Activated naive CD8-positive, alpha-beta T cell treated with anti-CD3 and anti-CD28 coated beads, Interleukin-2, amount 10 ng/mL, durations not matched to agents 7 days and 5 days (primary cell): ENCODE data around the gene ATP7B. TPM values are rescaled to one million over a fixed set of nuclear protein-coding genes. Genes with fewer than 3 reads are reported as not detected.

Experiments used
- ATAC-seq: fragments of 150-1000 bp; cut with Tn5 transposase; one replicate; pipeline ENCODE4 v1.10.0; 2021; ENCODE audit warnings: low read depth, moderate library complexity
- POLR2A ChIA-PET: fragments of 350-600 bp; sonication (Branson Sonifier 250); formaldehyde crosslinking; loops from one replicate; lab custom pipeline; 2021; ENCODE audit warnings: antibody characterized with exemption; lab: Charles Lee
- DNase-seq: peaks from one replicate; pipeline ENCODE4 v3.0.0; 2021
- H3K27ac Mint-ChIP-seq: one replicate; pipeline ENCODE4 v1.8.0; 2022; ENCODE audit warnings: mild to moderate bottlenecking, mixed read lengths
- H3K27me3 Mint-ChIP-seq: one replicate; pipeline ENCODE4 v1.8.0; 2022; ENCODE audit warnings: mild to moderate bottlenecking, moderate library complexity, mixed read lengths
- H3K36me3 Mint-ChIP-seq: one replicate; pipeline ENCODE4 v1.8.0; 2021; ENCODE audit warnings: mild to moderate bottlenecking, mixed read lengths
- H3K4me1 Mint-ChIP-seq: one replicate; pipeline ENCODE4 v1.8.0; 2021; ENCODE audit warnings: mixed read lengths
- H3K4me3 Mint-ChIP-seq: one replicate; pipeline ENCODE4 v1.8.0; 2022; ENCODE audit warnings: mild to moderate bottlenecking, moderate library complexity, mixed read lengths
- H3K9me3 Mint-ChIP-seq: one replicate; pipeline ENCODE4 v1.8.0; 2021; ENCODE audit warnings: mixed read lengths
- total RNA-seq, 2 experiments: library from RNA; stranded (reverse); gene quantifications; one replicate each; pipeline ENCODE4 v1.2.3, GENCODE V29; 2021

ATP7B gene
- total RNA-seq, 2 experiments from 2014 or later = 0.51 to 0.64 TPM

GRCh38 chr13:51980908-51981307 lies 30.3 kb downstream of the ATP7B start:
- Mint-ChIP-seq H3K27me3 (peaks cover 6% of the 10 kb centered on the region), H3K36me3 (no peaks in the 10 kb centered on the region), H3K4me1 (no peaks in the 10 kb centered on the region), H3K9me3 (no peaks in the 10 kb centered on the region), H3K4me3 (no peak overlapping the region), H3K27ac (no peak overlapping the region)
- no peak for DNase-seq
- ATAC-seq = no peak
- POLR2A ChIA-PET = no interaction called here

GRCh38 chr13:51978796-51979556 lies 32.3 kb downstream of the ATP7B start:
- H3K4me3 Mint-ChIP-seq = no peak overlapping the region
- no peaks in the 10 kb centered on the region for H3K9me3 Mint-ChIP-seq
- H3K27ac Mint-ChIP-seq = no peak overlapping the region
- H3K27me3 Mint-ChIP-seq = no peaks in the 10 kb centered on the region
- no peaks in the 10 kb centered on the region for H3K4me1 Mint-ChIP-seq
- no peak for ATAC-seq
- POLR2A ChIA-PET = no interaction called here
- DNase-seq = no peak
- no peaks in the 10 kb centered on the region for H3K36me3 Mint-ChIP-seq

GRCh38 chr13:51977625-51978024 lies 33.6 kb downstream of the ATP7B start:
- no peaks in the 10 kb centered on the region for H3K27me3 Mint-ChIP-seq
- H3K4me3 Mint-ChIP-seq = no peak overlapping the region
- no peaks in the 10 kb centered on the region for H3K4me1 Mint-ChIP-seq
- POLR2A ChIA-PET = no interaction called here
- no peak overlapping the region for H3K27ac Mint-ChIP-seq
- ATAC-seq = no peak
- H3K9me3 Mint-ChIP-seq = no peaks in the 10 kb centered on the region
- H3K36me3 Mint-ChIP-seq = no peaks in the 10 kb centered on the region
- no peak for DNase-seq

GRCh38 chr13:51976890-51977289 lies 34.4 kb downstream of the ATP7B start:
- DNase-seq (no peak), ATAC-seq (no peak)
- no peak overlapping the region for H3K27ac Mint-ChIP-seq
- POLR2A ChIA-PET = no interaction called here
- no peaks in the 10 kb centered on the region for H3K9me3 Mint-ChIP-seq
- no peak overlapping the region for H3K4me3 Mint-ChIP-seq
- H3K27me3 Mint-ChIP-seq = no peaks in the 10 kb centered on the region
- H3K36me3 Mint-ChIP-seq = no peaks in the 10 kb centered on the region
- peaks cover 4% of the 10 kb centered on the region for H3K4me1 Mint-ChIP-seq

- POLR2A ChIA-PET = no interaction called here
These were observed 34.8 kb downstream of the ATP7B start for GRCh38 chr13:51976423-51976822.

GRCh38 chr13:51974482-51974881 lies 36.8 kb downstream of the ATP7B start:
- POLR2A ChIA-PET = no interaction called here
- ATAC-seq = no peak
- Mint-ChIP-seq H3K4me3 (no peak overlapping the region), H3K9me3 (no peaks in the 10 kb centered on the region), H3K27ac (no peak overlapping the region), H3K4me1 (peaks cover 16% of the 10 kb centered on the region), H3K27me3 (no peaks in the 10 kb centered on the region), H3K36me3 (no peaks in the 10 kb centered on the region)
- DNase-seq = no peak

More at GRCh38 chr13:51976423-51976822, 34.8 kb downstream of the ATP7B start:
- DNase-seq (no peak), ATAC-seq (no peak)
- H3K27ac Mint-ChIP-seq = no peak overlapping the region
- H3K27me3 Mint-ChIP-seq = no peaks in the 10 kb centered on the region
- no peaks in the 10 kb centered on the region for H3K36me3 Mint-ChIP-seq
- no peak overlapping the region for H3K4me3 Mint-ChIP-seq
- no peaks in the 10 kb centered on the region for H3K9me3 Mint-ChIP-seq
- H3K4me1 Mint-ChIP-seq = peaks cover 7% of the 10 kb centered on the region

GRCh38 chr13:51971520-51972426 lies 39.5 kb downstream of the ATP7B start:
- Mint-ChIP-seq H3K36me3 (no peaks in the 10 kb centered on the region), H3K9me3 (no peaks in the 10 kb centered on the region), H3K27me3 (no peaks in the 10 kb centered on the region), H3K27ac (no peak overlapping the region), H3K4me3 (no peak overlapping the region), H3K4me1 (peaks cover 24% of the 10 kb centered on the region)
- POLR2A ChIA-PET = no interaction called here
- no peak for DNase-seq
- no peak for ATAC-seq

- Mint-ChIP-seq H3K36me3 (no peaks in the 10 kb centered on the region), H3K4me1 (peaks cover 29% of the 10 kb centered on the region), H3K27ac (no peak overlapping the region), H3K27me3 (peaks cover 2% of the 10 kb centered on the region), H3K9me3 (no peaks in the 10 kb centered on the region), H3K4me3 (peak overlapping the region; percentile 28)
- ATAC-seq (peak; percentile 73), DNase-seq (no peak)
- POLR2A ChIA-PET = interaction anchor here (0.6 kb wide), 1 partner anchor 616 kb away, joined by 4 read pairs; no protein-coding TSS in a partner anchor
These were observed 40.9 kb downstream of the ATP7B start for GRCh38 chr13:51970349-51970748.

- no peak for DNase-seq
- POLR2A ChIA-PET = interaction anchor here (0.7 kb wide), 1 partner anchor 511 kb away, joined by 3 read pairs; no protein-coding TSS in a partner anchor
- Mint-ChIP-seq H3K4me1 (peaks cover 29% of the 10 kb centered on the region), H3K27me3 (peaks cover 5% of the 10 kb centered on the region), H3K27ac (no peak overlapping the region), H3K4me3 (no peak overlapping the region), H3K36me3 (no peaks in the 10 kb centered on the region), H3K9me3 (no peaks in the 10 kb centered on the region)
- no peak for ATAC-seq
These were observed 43.5 kb downstream of the ATP7B start for GRCh38 chr13:51967482-51968446.

- no peak overlapping the region for H3K4me3 Mint-ChIP-seq
- ATAC-seq = no peak
- POLR2A ChIA-PET = no interaction called here
- no peak for DNase-seq
- H3K9me3 Mint-ChIP-seq = no peaks in the 10 kb centered on the region
- H3K36me3 Mint-ChIP-seq = no peaks in the 10 kb centered on the region
- no peak overlapping the region for H3K27ac Mint-ChIP-seq
- peaks cover 33% of the 10 kb centered on the region for H3K4me1 Mint-ChIP-seq
- H3K27me3 Mint-ChIP-seq = peaks cover 5% of the 10 kb centered on the region
These were observed 45.1 kb downstream of the ATP7B start for GRCh38 chr13:51966186-51966585.

- ATAC-seq = peak; percentile 80
- Mint-ChIP-seq H3K36me3 (no peaks in the 10 kb centered on the region), H3K27me3 (peaks cover 5% of the 10 kb centered on the region), H3K4me1 (peaks cover 32% of the 10 kb centered on the region), H3K27ac (peak overlapping the region; percentile 64), H3K4me3 (peak overlapping the region; percentile 31), H3K9me3 (no peaks in the 10 kb centered on the region)
- POLR2A ChIA-PET = no interaction called here
- DNase-seq = no peak
These were observed 49.5 kb downstream of the ATP7B start for GRCh38 chr13:51961493-51962403.

GRCh38 chr13:51960766-51961165 lies 50.5 kb downstream of the ATP7B start:
- ATAC-seq (no peak), DNase-seq (no peak)
- peaks cover 2% of the 10 kb centered on the region for H3K27me3 Mint-ChIP-seq
- no peaks in the 10 kb centered on the region for H3K9me3 Mint-ChIP-seq
- H3K27ac Mint-ChIP-seq = no peak overlapping the region
- POLR2A ChIA-PET = no interaction called here
- no peaks in the 10 kb centered on the region for H3K36me3 Mint-ChIP-seq
- no peak overlapping the region for H3K4me3 Mint-ChIP-seq
- H3K4me1 Mint-ChIP-seq = peaks cover 33% of the 10 kb centered on the region
